Caco-2 (cell line): ENCODE data around the gene WWC2. TPM values are rescaled to one million over a fixed set of nuclear protein-coding genes. Genes with fewer than 3 reads are reported as not detected.

ENCODE experiments used
- BruUV-seq: library from RNA; stranded (reverse); fragments of 400-500 nt; replicated peaks from 2 replicates; lab custom pipeline; 2021; lab: Mats Ljungman, UMichigan
- CTCF ChIA-PET: fragments of 300-600 bp; sonication (Branson Sonifier 250); formaldehyde crosslinking; loops from one replicate; lab custom pipeline; 2022; ENCODE audit warnings: antibody characterized with exemption; lab: Charles Lee
- POLR2A ChIA-PET: fragments of 300-600 bp; sonication (Branson Sonifier 250); formaldehyde crosslinking; loops from one replicate; lab custom pipeline; 2022; ENCODE audit warnings: antibody characterized with exemption; lab: Charles Lee
- DNase-seq, 2 experiments: peaks; one replicate each; pipeline versions ENCODE4 v3.0.0 to v3.0.0-alpha.2; 2020 to 2022
- H3K27me3 ChIP-seq: replicated peaks from 2 replicates; pipeline ENCODE4 v1.6.0; 2011; ENCODE audit warnings: low read length; ENCODE audit not compliant: control insufficient read depth, insufficient read depth
- H3K36me3 ChIP-seq: 2 replicates; pipeline ENCODE4 v1.5.1; 2011; ENCODE audit warnings: low read length; ENCODE audit not compliant: control insufficient read depth, insufficient read depth
- H3K4me1 ChIP-seq: fragments of 250-450 bp; sonication (Bioruptor Pico); 2 replicates; pipeline ENCODE4 v1.5.1; 2020; ENCODE audit warnings: mild to moderate bottlenecking
- H3K4me3 ChIP-seq: 2 replicates; pipeline ENCODE4 v1.5.1; 2011; ENCODE audit warnings: low read depth, mild to moderate bottlenecking, control low read depth, low read length
- H3K9me3 ChIP-seq: fragments of 250-450 bp; sonication (Bioruptor Pico); 2 replicates; pipeline ENCODE4 v1.5.1; 2020; ENCODE audit warnings: mild to moderate bottlenecking, moderate library complexity
- H3K27ac Mint-ChIP-seq: one replicate; pipeline ENCODE4 v1.8.0; 2022; ENCODE audit warnings: mixed read lengths; ENCODE audit not compliant: unreplicated experiment
- H3K27me3 Mint-ChIP-seq: one replicate; pipeline ENCODE4 v1.8.0; 2022; ENCODE audit warnings: mixed read lengths; ENCODE audit not compliant: insufficient read depth, unreplicated experiment
- H3K36me3 Mint-ChIP-seq: one replicate; pipeline ENCODE4 v1.8.0; 2022; ENCODE audit warnings: mild to moderate bottlenecking, mixed read lengths; ENCODE audit not compliant: insufficient read depth, unreplicated experiment
- H3K4me1 Mint-ChIP-seq: one replicate; pipeline ENCODE4 v1.8.0; 2022; ENCODE audit warnings: low read depth, mixed read lengths; ENCODE audit not compliant: unreplicated experiment
- H3K4me3 Mint-ChIP-seq: one replicate; pipeline ENCODE4 v1.8.0; 2022; ENCODE audit warnings: mild to moderate bottlenecking, moderate library complexity, mixed read lengths; ENCODE audit not compliant: unreplicated experiment
- H3K9me3 Mint-ChIP-seq: one replicate; pipeline ENCODE4 v1.8.0; 2022; ENCODE audit warnings: mixed read lengths; ENCODE audit not compliant: unreplicated experiment
- CTCF ChIP-seq, 2 experiments: fragments of 200-600 bp in 1 of 2; IDR thresholded peaks; 1 replicate in 1 of 2; 2 replicates in 1 of 2; pipeline versions ENCODE4 v1.5.1 to v1.8.0; 2011 to 2022; ENCODE audit warnings: antibody characterized with exemption in 1 of 2, control low read depth in 1 of 2, inconsistent platforms in 1 of 2, low read depth in 1 of 2, low read length in 1 of 2, mild to moderate bottlenecking in 1 of 2, moderate library complexity in 1 of 2; ENCODE audit not compliant: insufficient read depth in 1 of 2, severe bottlenecking in 1 of 2, unreplicated experiment in 1 of 2
- intact Hi-C: fragments of 100-400 bp; cut with micrococcal nuclease; formaldehyde crosslinking; loops from one replicate; pipeline ENCODE4 v1.10.0; 2022; ENCODE audit not compliant: unreplicated experiment
- total RNA-seq: library from RNA; stranded (reverse); gene quantifications from 2 replicates; pipeline ENCODE4 v1.2.3, GENCODE V29; 2022

WWC2 gene
- total RNA-seq, 1 experiment from 2014 or later = 126 TPM

- ChIA-PET CTCF (no interaction called here), POLR2A (no interaction called here)
- H3K4me1 ChIP-seq = no peaks in the 10 kb centered on the region
- H3K9me3 Mint-ChIP-seq = no peaks in the 10 kb centered on the region
- no peaks in the 10 kb centered on the region for H3K9me3 ChIP-seq
- no peaks in the 10 kb centered on the region for H3K27me3 ChIP-seq
- TF ChIP-seq CTCF (IDR thresholded peaks at IDR 0.05; ENCODE audit: insufficient read depth in 1 of 2, low read depth in 1 of 2, low read length in 1 of 2, severe bottlenecking in 1 of 2, unreplicated experiment in 1 of 2) = no peak
- no peaks in the 10 kb centered on the region for H3K27me3 Mint-ChIP-seq
- DNase-seq = no peak
- intact Hi-C loops = no loop called here
- no peak overlapping the region for H3K4me3 Mint-ChIP-seq
- H3K27ac Mint-ChIP-seq = no peak overlapping the region
- H3K4me3 ChIP-seq = no peak overlapping the region
- H3K36me3 ChIP-seq = no peaks in the 10 kb centered on the region
- H3K4me1 Mint-ChIP-seq = no peaks in the 10 kb centered on the region
- BruUV-seq = no TSS peak
- H3K36me3 Mint-ChIP-seq = peaks cover 43% of the 10 kb centered on the region
Observed at GRCh38 chr4:183223053-183223452, 124.0 kb downstream of the WWC2 start.

DNA sequence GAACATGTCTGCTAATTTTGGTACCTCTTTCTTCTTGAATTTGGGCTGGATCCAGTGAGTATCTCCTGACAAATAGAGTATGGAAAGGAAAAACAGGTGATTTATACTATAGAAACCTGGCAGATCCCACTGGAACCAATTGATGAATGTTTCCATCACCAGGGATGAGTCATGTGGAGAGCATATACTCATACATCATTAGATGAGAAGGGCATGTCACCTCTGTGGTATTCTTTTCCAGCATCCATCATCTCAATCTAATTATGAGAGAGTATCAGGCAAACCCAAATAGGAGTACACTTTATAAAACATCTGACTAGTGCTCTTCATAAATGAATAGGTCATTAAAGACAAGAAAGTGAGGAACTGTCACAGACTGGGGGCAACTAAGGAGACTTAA is 130.3 kb downstream of the WWC2 start:
- BruUV-seq = no TSS peak

GRCh38 chr4:183240581-183241321 is 141.7 kb downstream of the WWC2 start:
- Histone ChIP-seq H3K4me1 (peaks cover 57% of the 10 kb centered on the region), H3K27me3 (no peaks in the 10 kb centered on the region), H3K4me3 (no peak overlapping the region), H3K36me3 (no peaks in the 10 kb centered on the region), H3K9me3 (peaks cover 11% of the 10 kb centered on the region)
- H3K27me3 Mint-ChIP-seq = no peaks in the 10 kb centered on the region
- TF ChIP-seq CTCF (IDR thresholded peaks at IDR 0.05; ENCODE audit: insufficient read depth in 1 of 2, low read depth in 1 of 2, low read length in 1 of 2, severe bottlenecking in 1 of 2, unreplicated experiment in 1 of 2) = no peak
- H3K4me3 Mint-ChIP-seq = no peak overlapping the region
- H3K27ac Mint-ChIP-seq = peak overlapping the region; percentile 46
- CTCF ChIA-PET = interaction anchor here (1.0 kb wide), 1 partner anchor 10 kb away, joined by 3 read pairs; no protein-coding TSS in a partner anchor
- H3K36me3 Mint-ChIP-seq = peaks cover 74% of the 10 kb centered on the region
- BruUV-seq = no TSS peak
- no peak for DNase-seq
- peaks cover 43% of the 10 kb centered on the region for H3K4me1 Mint-ChIP-seq
- POLR2A ChIA-PET = no interaction called here
- intact Hi-C loops = loop anchor here (5.0 kb wide), 1 partner anchor 143 kb away; the partner anchor contains the start of gene WWC2
- H3K9me3 Mint-ChIP-seq = peaks cover 14% of the 10 kb centered on the region

More for the DNA sequence above, 130.3 kb downstream of the WWC2 start:
- TF ChIP-seq CTCF (IDR thresholded peaks at IDR 0.05; ENCODE audit: insufficient read depth in 1 of 2, low read depth in 1 of 2, low read length in 1 of 2, severe bottlenecking in 1 of 2, unreplicated experiment in 1 of 2) = no peak
- ChIA-PET CTCF (no interaction called here), POLR2A (no interaction called here)
- H3K27me3 Mint-ChIP-seq = no peaks in the 10 kb centered on the region
- Histone ChIP-seq H3K36me3 (no peaks in the 10 kb centered on the region), H3K4me1 (no peaks in the 10 kb centered on the region), H3K27me3 (no peaks in the 10 kb centered on the region), H3K9me3 (no peaks in the 10 kb centered on the region), H3K4me3 (no peak overlapping the region)
- H3K4me1 Mint-ChIP-seq = no peaks in the 10 kb centered on the region
- no peak overlapping the region for H3K4me3 Mint-ChIP-seq
- no peak for DNase-seq
- no peaks in the 10 kb centered on the region for H3K9me3 Mint-ChIP-seq
- H3K36me3 Mint-ChIP-seq = peaks cover 76% of the 10 kb centered on the region
- H3K27ac Mint-ChIP-seq = no peak overlapping the region
- intact Hi-C loops = no loop called here
